Activated B cell treated with CpG ODN at 0.5 μM for 24 hours (primary cell): Measurements from ENCODE around the gene TUBA3D. TPM values are rescaled to one million over a fixed set of nuclear protein-coding genes. Genes with fewer than 3 reads are reported as not detected.
"Not testable (repeated sequence)": the region's sequence is repeated elsewhere in the genome, so short reads cannot be mapped to it uniquely, and the experiment has no call there.

Experiments
- ATAC-seq: fragments of 200-7000 bp; cut with Tn5 transposase; one replicate; pipeline ENCODE4 v1.10.0; 2021; ENCODE audit warnings: low read depth, mild to moderate bottlenecking, moderate library complexity
- CTCF ChIA-PET: fragments of 350-600 bp; sonication (Branson Sonifier 250); formaldehyde crosslinking; loops from one replicate; lab custom pipeline; 2021; ENCODE audit warnings: antibody characterized with exemption; lab: Charles Lee
- POLR2A ChIA-PET: fragments of 350-600 bp; sonication (Branson Sonifier 250); formaldehyde crosslinking; loops from one replicate; lab custom pipeline; 2021; ENCODE audit warnings: antibody characterized with exemption; lab: Charles Lee
- DNase-seq: peaks from one replicate; pipeline ENCODE4 v3.0.0; 2022
- H3K27ac Mint-ChIP-seq: one replicate; pipeline ENCODE4 v1.8.0; 2020; ENCODE audit warnings: mixed read lengths
- H3K27me3 Mint-ChIP-seq: one replicate; pipeline ENCODE4 v1.8.0; 2021; ENCODE audit warnings: mixed read lengths
- H3K36me3 Mint-ChIP-seq: one replicate; pipeline ENCODE4 v1.8.0; 2021; ENCODE audit warnings: low read depth, mixed read lengths
- H3K4me1 Mint-ChIP-seq: one replicate; pipeline ENCODE4 v1.8.0; 2021; ENCODE audit warnings: mixed read lengths
- H3K4me3 Mint-ChIP-seq: one replicate; pipeline ENCODE4 v1.8.0; 2020; ENCODE audit warnings: mild to moderate bottlenecking, mixed read lengths
- H3K9me3 Mint-ChIP-seq: one replicate; pipeline ENCODE4 v1.8.0; 2020; ENCODE audit warnings: mixed read lengths
- CTCF ChIP-seq: fragments of 200-600 bp; IDR thresholded peaks from one replicate; pipeline ENCODE4 v1.8.0; 2022; ENCODE audit warnings: antibody characterized with exemption, mild to moderate bottlenecking
- intact Hi-C: fragments of 100-400 bp; cut with micrococcal nuclease; formaldehyde crosslinking; loops from one replicate; pipeline ENCODE4 v1.15.1; 2024
- total RNA-seq: library from RNA; stranded (reverse); gene quantifications from 2 replicates; pipeline ENCODE4 v1.2.3, GENCODE V29; 2022

TUBA3D gene
- total RNA-seq, 1 donor from 2014 or later: not detected

- H3K27me3 Mint-ChIP-seq, DNase-seq, ATAC-seq, H3K4me3 Mint-ChIP-seq, H3K9me3 Mint-ChIP-seq, POLR2A ChIA-PET, H3K4me1 Mint-ChIP-seq, CTCF ChIA-PET, H3K27ac Mint-ChIP-seq, intact Hi-C loops: not testable (repeated sequence)
- peaks cover 13% of the 10 kb centered on the region for H3K36me3 Mint-ChIP-seq
These were observed 3.0 kb downstream of the TUBA3D start for GRCh38 chr2:131478850-131479461.

DNA sequence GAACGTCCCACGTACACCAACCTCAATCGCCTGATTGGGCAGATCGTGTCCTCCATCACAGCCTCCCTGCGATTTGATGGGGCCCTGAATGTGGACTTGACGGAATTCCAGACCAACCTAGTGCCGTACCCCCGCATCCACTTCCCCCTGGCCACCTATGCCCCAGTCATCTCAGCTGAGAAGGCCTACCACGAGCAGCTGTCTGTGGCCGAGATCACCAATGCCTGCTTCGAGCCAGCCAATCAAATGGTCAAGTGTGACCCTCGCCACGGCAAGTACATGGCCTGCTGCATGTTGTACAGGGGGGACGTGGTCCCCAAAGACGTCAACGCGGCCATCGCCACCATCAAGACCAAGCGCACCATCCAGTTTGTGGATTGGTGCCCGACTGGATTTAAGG, 4.4 kb downstream of the TUBA3D start:
- H3K36me3 Mint-ChIP-seq: peaks cover 16% of the 10 kb centered on the region
- DNase-seq, H3K4me1 Mint-ChIP-seq, intact Hi-C loops, CTCF ChIA-PET, H3K27me3 Mint-ChIP-seq, POLR2A ChIA-PET, H3K27ac Mint-ChIP-seq, H3K9me3 Mint-ChIP-seq, H3K4me3 Mint-ChIP-seq, ATAC-seq: not testable (repeated sequence)

DNA sequence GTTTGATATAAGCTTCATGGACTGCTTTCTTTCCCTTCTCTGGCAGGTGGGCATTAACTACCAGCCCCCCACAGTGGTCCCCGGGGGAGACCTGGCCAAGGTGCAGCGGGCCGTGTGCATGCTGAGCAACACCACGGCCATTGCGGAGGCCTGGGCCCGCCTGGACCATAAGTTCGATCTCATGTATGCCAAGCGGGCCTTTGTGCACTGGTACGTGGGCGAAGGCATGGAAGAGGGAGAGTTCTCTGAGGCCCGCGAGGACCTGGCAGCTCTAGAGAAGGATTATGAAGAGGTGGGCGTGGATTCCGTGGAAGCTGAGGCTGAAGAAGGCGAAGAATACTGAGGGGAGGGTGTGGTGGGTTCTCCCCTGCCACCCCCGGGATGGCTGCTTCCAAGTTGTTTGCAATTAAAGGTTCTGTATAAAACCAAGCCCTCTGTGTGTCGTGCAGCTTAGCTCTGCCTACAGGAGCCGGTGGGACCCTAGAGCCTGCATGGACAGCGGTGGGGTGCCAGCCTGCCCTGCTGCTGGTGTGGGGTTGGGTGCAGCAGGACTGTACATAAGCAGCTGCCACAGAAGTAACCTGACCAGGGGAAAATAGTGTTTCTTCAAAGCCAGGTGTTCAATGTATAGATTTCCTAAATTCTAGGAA, 6.7 kb downstream of the TUBA3D start:
- H3K4me1 Mint-ChIP-seq, H3K4me3 Mint-ChIP-seq, DNase-seq, H3K27ac Mint-ChIP-seq, intact Hi-C loops, H3K27me3 Mint-ChIP-seq, H3K9me3 Mint-ChIP-seq, CTCF ChIA-PET, POLR2A ChIA-PET, ATAC-seq: not testable (repeated sequence)
- peaks cover 19% of the 10 kb centered on the region for H3K36me3 Mint-ChIP-seq

DNA sequence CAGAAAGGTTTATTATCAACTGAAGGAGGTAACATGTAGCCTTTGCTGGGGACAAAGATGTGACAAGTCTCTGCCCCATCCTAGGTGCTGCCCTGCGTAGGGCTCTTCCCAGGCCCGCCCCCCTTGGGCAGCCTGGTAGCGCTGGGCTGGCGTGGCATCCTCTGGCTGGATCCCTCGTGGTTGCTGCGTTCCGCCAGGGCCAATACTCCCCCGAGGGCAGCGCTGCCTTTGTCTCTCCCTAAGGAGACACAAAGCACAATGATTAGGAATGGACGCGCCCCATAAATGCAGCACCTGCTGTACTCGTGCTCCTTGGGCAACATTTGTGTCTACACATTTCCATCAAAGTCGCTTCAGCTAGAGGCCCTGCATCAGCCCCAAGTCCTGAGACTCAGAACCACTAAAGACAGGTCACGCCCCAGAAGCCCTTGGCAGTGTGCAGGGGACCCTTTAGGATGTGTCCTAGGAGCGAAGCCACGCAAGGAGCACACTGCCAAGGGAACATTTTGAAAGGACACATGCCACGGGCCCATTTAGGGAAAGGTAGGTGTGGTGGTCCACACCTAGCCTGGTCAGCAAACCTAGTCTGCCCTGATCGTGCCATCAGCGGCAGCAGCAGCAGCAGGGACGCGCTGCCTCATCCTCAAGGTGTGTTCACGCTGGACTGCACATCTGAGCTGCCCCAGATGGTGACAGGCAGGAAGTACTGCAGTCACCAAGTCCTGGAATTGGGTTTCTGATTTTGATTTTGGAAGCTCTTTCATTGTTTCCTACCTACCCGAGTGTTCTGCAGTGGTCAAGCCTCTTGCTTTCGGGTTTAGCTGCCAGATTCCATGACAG, 8.3 kb downstream of the TUBA3D start:
- DNase-seq, H3K9me3 Mint-ChIP-seq, H3K4me3 Mint-ChIP-seq, H3K27ac Mint-ChIP-seq, H3K4me1 Mint-ChIP-seq, H3K27me3 Mint-ChIP-seq, POLR2A ChIA-PET, CTCF ChIA-PET, ATAC-seq, intact Hi-C loops: not testable (repeated sequence)
- peaks cover 23% of the 10 kb centered on the region for H3K36me3 Mint-ChIP-seq

- intact Hi-C loops, H3K4me1 Mint-ChIP-seq, CTCF ChIA-PET, H3K4me3 Mint-ChIP-seq, H3K9me3 Mint-ChIP-seq, H3K27me3 Mint-ChIP-seq, ATAC-seq, DNase-seq, H3K27ac Mint-ChIP-seq, POLR2A ChIA-PET: not testable (repeated sequence)
- H3K36me3 Mint-ChIP-seq: peaks cover 23% of the 10 kb centered on the region
These were observed 9.1 kb downstream of the TUBA3D start for GRCh38 chr2:131484906-131485460.

- peaks cover 23% of the 10 kb centered on the region for H3K36me3 Mint-ChIP-seq
- POLR2A ChIA-PET, H3K4me3 Mint-ChIP-seq: not testable (repeated sequence)
These were observed 10.4 kb downstream of the TUBA3D start for GRCh38 chr2:131486201-131486902.

DNA sequence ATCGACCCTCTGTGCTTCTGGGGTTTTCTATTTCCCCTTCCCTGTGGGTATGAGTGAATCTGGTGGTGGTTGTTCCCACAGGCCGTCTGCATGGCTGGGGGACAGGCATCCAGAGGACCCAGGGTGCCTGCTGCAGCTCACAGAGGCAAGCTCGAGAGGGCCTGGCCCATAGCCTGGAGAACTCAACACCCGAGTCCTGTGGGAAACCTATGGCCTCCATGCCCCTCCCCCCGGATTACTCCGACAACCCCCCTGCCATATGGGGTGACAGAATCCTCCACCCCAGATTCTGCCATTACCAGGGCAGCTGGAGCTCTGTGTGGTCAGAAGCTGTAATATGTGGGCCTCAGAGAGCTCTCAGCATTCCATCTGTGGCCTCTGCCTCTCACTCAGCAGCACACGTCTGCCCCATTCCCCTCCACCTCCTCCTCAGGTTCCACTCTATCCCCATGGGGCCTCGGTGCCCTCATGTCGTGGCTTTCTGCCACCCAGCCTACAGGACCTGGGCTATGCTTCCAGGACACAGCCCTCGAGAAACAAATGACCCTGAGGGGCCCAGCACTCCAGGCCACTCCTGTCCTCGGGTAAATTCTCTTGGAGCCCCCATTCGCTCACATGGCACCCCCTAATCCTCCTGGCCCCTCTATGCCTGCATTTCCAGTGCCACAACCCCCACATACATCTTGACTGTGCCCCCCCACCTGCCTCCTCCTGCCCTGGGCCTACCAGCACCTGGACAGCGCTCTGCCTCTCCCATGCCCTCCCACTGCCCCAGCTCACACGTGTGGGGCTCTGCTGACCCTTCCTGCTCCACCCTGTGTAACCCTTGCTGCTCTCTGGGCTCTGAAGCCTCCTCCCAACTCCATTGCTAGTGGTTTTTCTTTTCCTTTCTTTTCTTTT, 12.6 kb downstream of the TUBA3D start:
- Mint-ChIP-seq H3K4me1 (peaks cover 25% of the 10 kb centered on the region), H3K4me3 (no peak overlapping the region), H3K36me3 (peaks cover 16% of the 10 kb centered on the region), H3K9me3 (no peaks in the 10 kb centered on the region), H3K27me3 (no peaks in the 10 kb centered on the region), H3K27ac (no peak overlapping the region)
- ATAC-seq (no peak), DNase-seq (no peak)
- POLR2A ChIA-PET: no interaction called here
- TF ChIP-seq CTCF: no peak
- intact Hi-C loops: no loop called here
- CTCF ChIA-PET: no interaction called here

More at GRCh38 chr2:131486201-131486902, 10.4 kb downstream of the TUBA3D start:
- H3K27ac Mint-ChIP-seq, CTCF ChIA-PET, H3K27me3 Mint-ChIP-seq, H3K9me3 Mint-ChIP-seq, intact Hi-C loops, ATAC-seq, DNase-seq: not testable (repeated sequence)
- H3K4me1 Mint-ChIP-seq: peaks cover 18% of the 10 kb centered on the region

- intact Hi-C loops, H3K9me3 Mint-ChIP-seq, H3K27me3 Mint-ChIP-seq, DNase-seq, CTCF ChIA-PET, ATAC-seq, POLR2A ChIA-PET: not testable (repeated sequence)
- Mint-ChIP-seq H3K4me3 (peak overlapping the region; percentile 82), H3K4me1 (peaks cover 38% of the 10 kb centered on the region), H3K27ac (peak overlapping the region; percentile 74), H3K36me3 (peaks cover 13% of the 10 kb centered on the region)
These were observed 14.9 kb downstream of the TUBA3D start for GRCh38 chr2:131490616-131491468.

- H3K27me3 Mint-ChIP-seq, H3K9me3 Mint-ChIP-seq, ATAC-seq, intact Hi-C loops, DNase-seq: not testable (repeated sequence)
- ChIA-PET CTCF (interaction anchor here (2.5 kb wide), 1 partner anchor 181 kb away, joined by 12 read pairs; no protein-coding TSS in a partner anchor), POLR2A (interaction anchor here (1.7 to 1.9 kb wide), 2 partner anchors 14 to 398 kb away, joined by 3 to 9 read pairs; partner anchors contain the start of gene FAM168B)
- Mint-ChIP-seq H3K36me3 (peaks cover 14% of the 10 kb centered on the region), H3K27ac (peak overlapping the region; percentile 74), H3K4me1 (peaks cover 38% of the 10 kb centered on the region), H3K4me3 (peak overlapping the region; percentile 82)
These were observed 15.5 kb downstream of the TUBA3D start for GRCh38 chr2:131491469-131491836.
